Bronchial epithelial cell (primary cell): Measurements from ENCODE around the gene BMS1. TPM values are rescaled to one million over a fixed set of nuclear protein-coding genes. Genes with fewer than 3 reads are reported as not detected.

Experiments
- DNase-seq: peaks from one replicate; pipeline ENCODE4 v3.0.0-alpha.2; 2010; ENCODE audit warnings: low read depth
- FAIRE-seq: peaks from 2 replicates; lab custom pipeline; 2011; peaks lifted over from hg19 to GRCh38; lab: Jason Lieb, UNC
- H3K27me3 ChIP-seq: 2 replicates; pipeline ENCODE4 v1.5.1; 2011; ENCODE audit warnings: low read length; ENCODE audit not compliant: control insufficient read depth, insufficient read depth
- H3K36me3 ChIP-seq: 2 replicates; pipeline ENCODE4 v1.5.1; 2011; ENCODE audit warnings: low read length; ENCODE audit not compliant: control insufficient read depth, insufficient read depth
- H3K4me3 ChIP-seq: 2 replicates; pipeline ENCODE4 v1.5.1; 2011; ENCODE audit warnings: mild to moderate bottlenecking, low read depth, low read length, control low read depth
- CTCF ChIP-seq: IDR thresholded peaks from 2 replicates; pipeline ENCODE4 v1.5.1; 2011; ENCODE audit warnings: mild to moderate bottlenecking, moderate library complexity, low read length, control low read depth, inconsistent platforms; ENCODE audit not compliant: insufficient read depth, severe bottlenecking
- total RNA-seq: library from RNA; depleted of rRNA; stranded (reverse); fragments of >200 nt; gene quantifications from 2 replicates; pipeline ENCODE4 v1.2.1, GENCODE V29; 2014

BMS1 gene
- total RNA-seq, 1 donor from 2014 or later = 14.7 TPM

GRCh38 chr10:42876945-42877344, 94.3 kb downstream of the BMS1 start:
- FAIRE-seq (no peak), DNase-seq (no peak)
- Histone ChIP-seq H3K36me3 (no peaks in the 10 kb centered on the region), H3K27me3 (no peaks in the 10 kb centered on the region), H3K4me3 (no peak overlapping the region)
- TF ChIP-seq CTCF = no peak

- TF ChIP-seq CTCF = no peak
- H3K36me3 ChIP-seq = no peaks in the 10 kb centered on the region
- FAIRE-seq (no peak), DNase-seq (no peak)
- no peak overlapping the region for H3K4me3 ChIP-seq
- no peaks in the 10 kb centered on the region for H3K27me3 ChIP-seq
Observed at GRCh38 chr10:42877496-42878030, 95.0 kb downstream of the BMS1 start.

GRCh38 chr10:42878134-42878820, 95.7 kb downstream of the BMS1 start:
- DNase-seq (no peak), FAIRE-seq (no peak)
- TF ChIP-seq CTCF = no peak
- H3K27me3 ChIP-seq = no peaks in the 10 kb centered on the region
- H3K36me3 ChIP-seq = no peaks in the 10 kb centered on the region
- no peak overlapping the region for H3K4me3 ChIP-seq

- Histone ChIP-seq H3K27me3 (no peaks in the 10 kb centered on the region), H3K4me3 (no peak overlapping the region), H3K36me3 (no peaks in the 10 kb centered on the region)
- DNase-seq = no peak
- TF ChIP-seq CTCF = no peak
- no peak for FAIRE-seq
Observed at GRCh38 chr10:42878821-42879195, 96.2 kb downstream of the BMS1 start.

- FAIRE-seq (no peak), DNase-seq (no peak)
- TF ChIP-seq CTCF = no peak
- Histone ChIP-seq H3K4me3 (no peak overlapping the region), H3K27me3 (no peaks in the 10 kb centered on the region), H3K36me3 (no peaks in the 10 kb centered on the region)
Observed at GRCh38 chr10:42879380-42880254, 97.0 kb downstream of the BMS1 start.
